Stimulated activated CD8-positive, alpha-beta memory T cell treated with anti-CD3 and anti-CD28 coated beads, Interleukin-4, amount 100 ng/mL, for 4 hours (primary cell): ENCODE measurements around the gene SFTPB.
"Not testable (repeated sequence)": the region's sequence is repeated elsewhere in the genome, so short reads cannot be mapped to it uniquely, and the experiment has no call there.

Experiments
- DNase-seq, 2 donors: peaks; one replicate each; pipeline ENCODE4 v3.0.0-alpha.2; 2020; ENCODE audit warnings: low read depth in 2 of 2, low spot score in 1 of 2

The SFTPB gene

GRCh38 chr2:85678377-85678776 lies 10.4 kb upstream of the SFTPB start:
- DNase-seq, result no peak

- no peak for DNase-seq
Measured at GRCh38 chr2:85675866-85676548, 8.0 kb upstream of the SFTPB start.

GRCh38 chr2:85675427-85675826 lies 7.4 kb upstream of the SFTPB start:
- DNase-seq, result no peak

GRCh38 chr2:85674417-85674816 lies 6.4 kb upstream of the SFTPB start:
- no peak for DNase-seq

- DNase-seq, result no peak
Measured at GRCh38 chr2:85673716-85674375, 5.8 kb upstream of the SFTPB start.

GRCh38 chr2:85672456-85672855 lies 4.5 kb upstream of the SFTPB start:
- no peak for DNase-seq

- not testable (repeated sequence) for DNase-seq
Measured at GRCh38 chr2:85670416-85670815, 2.4 kb upstream of the SFTPB start.

GRCh38 chr2:85669549-85669948 lies 1.6 kb upstream of the SFTPB start:
- no peak for DNase-seq

GRCh38 chr2:85668857-85669142 lies 801 bp upstream of the SFTPB start:
- DNase-seq, result no peak

GRCh38 chr2:85667561-85668008 lies 414 bp downstream of the SFTPB start:
- DNase-seq, result no peak

- no peak for DNase-seq
Measured at GRCh38 chr2:85666435-85667316, 1.3 kb downstream of the SFTPB start.

GRCh38 chr2:85666016-85666415 lies 2.0 kb downstream of the SFTPB start:
- DNase-seq, result no peak

GRCh38 chr2:85665264-85665937 lies 2.6 kb downstream of the SFTPB start:
- no peak for DNase-seq

- no peak for DNase-seq
Measured at GRCh38 chr2:85663594-85664565, 4.1 kb downstream of the SFTPB start.

- no peak for DNase-seq
Measured at GRCh38 chr2:85662899-85663593, 5.0 kb downstream of the SFTPB start.

GRCh38 chr2:85661139-85661858 lies 6.7 kb downstream of the SFTPB start:
- no peak for DNase-seq

- no peak for DNase-seq
Measured at GRCh38 chr2:85660725-85661124, 7.3 kb downstream of the SFTPB start.

- DNase-seq, result not testable (repeated sequence)
Measured at GRCh38 chr2:85660301-85660700, 7.7 kb downstream of the SFTPB start.

GRCh38 chr2:85659324-85659981 lies 8.5 kb downstream of the SFTPB start:
- no peak for DNase-seq
